HepG2 (cell line): ENCODE data around the gene SECTM1. TPM values are rescaled to one million over a fixed set of nuclear protein-coding genes. Genes with fewer than 3 reads are reported as not detected.

Source experiments
- ARID5B ChIP-seq: IDR thresholded peaks from 2 replicates; pipeline ENCODE4 v1.4.0; 2020; ENCODE audit warnings: mild to moderate bottlenecking, missing genetic modification reagents
- BORCS8-MEF2B ChIP-seq: sonication (generic); formaldehyde crosslinking; IDR thresholded peaks from 2 replicates; pipeline ENCODE4 v1.8.0; 2022; ENCODE audit warnings: mild to moderate bottlenecking, missing genetic modification reagents
- HMGXB3 ChIP-seq: sonication (generic); formaldehyde crosslinking; IDR thresholded peaks from 2 replicates; pipeline ENCODE4 v1.4.0; 2020; ENCODE audit warnings: missing genetic modification reagents, borderline replicate concordance
- HNF4A ChIP-seq: sonication (generic); formaldehyde crosslinking; IDR thresholded peaks from 2 replicates; pipeline ENCODE4 v1.4.0; 2020; ENCODE audit warnings: missing genetic modification reagents
- HOXA3 ChIP-seq: sonication (generic); formaldehyde crosslinking; IDR thresholded peaks from 2 replicates; pipeline ENCODE4 v1.5.0; 2020; ENCODE audit warnings: missing genetic modification reagents
- JUND ChIP-seq: sonication (generic); formaldehyde crosslinking; IDR thresholded peaks from 2 replicates; pipeline ENCODE4 v1.8.0; 2022; ENCODE audit warnings: mild to moderate bottlenecking, missing genetic modification reagents
- SNAI1 ChIP-seq: sonication (generic); formaldehyde crosslinking; IDR thresholded peaks from 2 replicates; pipeline ENCODE4 v1.5.0; 2020; ENCODE audit warnings: mild to moderate bottlenecking, missing genetic modification reagents, borderline replicate concordance
- STAG1 ChIP-seq: sonication (generic); formaldehyde crosslinking; IDR thresholded peaks from 2 replicates; pipeline ENCODE4 v1.4.0; 2020; ENCODE audit warnings: missing genetic modification reagents
- TFE3 ChIP-seq: IDR thresholded peaks from 2 replicates; pipeline ENCODE4 v1.6.1; 2016
- ZEB1 ChIP-seq: IDR thresholded peaks from 2 replicates; pipeline ENCODE4 v1.6.1; 2012; ENCODE audit warnings: mild to moderate bottlenecking, low read depth, inconsistent platforms; ENCODE audit not compliant: insufficient replicate concordance
- ZFX ChIP-seq: sonication (generic); formaldehyde crosslinking; IDR thresholded peaks from 2 replicates; pipeline ENCODE4 v1.4.0; 2020; ENCODE audit warnings: mild to moderate bottlenecking, low read depth, missing genetic modification reagents, moderate library complexity
- ZNF275 ChIP-seq: sonication (generic); formaldehyde crosslinking; IDR thresholded peaks from 2 replicates; pipeline ENCODE4 v1.8.0; 2022; ENCODE audit warnings: missing genetic modification reagents, mild to moderate bottlenecking, inconsistent platforms, borderline replicate concordance
- ZNF468 ChIP-seq: sonication (generic); formaldehyde crosslinking; IDR thresholded peaks from 2 replicates; pipeline ENCODE4 v1.8.0; 2022; ENCODE audit warnings: mild to moderate bottlenecking, moderate library complexity, missing genetic modification reagents
- ZSCAN9 ChIP-seq: IDR thresholded peaks from 2 replicates; pipeline ENCODE4 v1.6.1; 2016; ENCODE audit warnings: borderline replicate concordance
- polyA plus RNA-seq, 8 experiments: library from polyadenylated mRNA; depleted of rRNA in 3 of 8; stranded (reverse) in 7 of 8; unstranded in 1 of 8; fragments of >200 nt; fragmentation: Illumina TruSeq in 4 of 8; extraction: Trizol in 4 of 8; gene quantifications; 2 replicates each; pipeline versions ENCODE4 v1.2.1 to v1.2.3, GENCODE V29; 2011 to 2016; ENCODE audit warnings: low read depth in 4 of 8, missing spikeins in 1 of 8, mixed read lengths in 1 of 8; ENCODE audit not compliant: insufficient read depth in 1 of 8
- total RNA-seq, 5 experiments: library from RNA; depleted of rRNA; stranded (reverse); fragments of >200 nt; fragmentation: Illumina TruSeq; extraction: Trizol; gene quantifications; 2 replicates each; pipeline ENCODE4 v1.2.3, GENCODE V29; 2016; ENCODE audit warnings: low read depth in 1 of 5
- TF ChIP-seq, protein P1 (sequence below): sonication (generic); formaldehyde crosslinking; IDR thresholded peaks from 2 replicates; pipeline ENCODE4 v1.4.0; 2020; ENCODE audit warnings: missing genetic modification reagents

SECTM1 gene
- total and polyA plus RNA-seq, 2 of the 13 experiments (the other 11 are each of a cell fraction or from before 2014, with no cell fraction given): 3.5 to 5.3 TPM

- TF ChIP-seq ARID5B (CRISPR knock-in tag) (peak; percentile 22; the same call in 1 of the 2 replicates), TFE3 (CRISPR knock-in tag) (0 out of 2 replicates have a peak, but pooled peaks have one; percentile 15), ZNF468 (no peak), ZFX (CRISPR knock-in tag) (peak; percentile 32; the same call in 1 of the 2 replicates), HOXA3 (CRISPR knock-in tag) (peak; percentile 35; the same call in 1 of the 2 replicates), ZEB1 (peak; percentile 80), HNF4A (CRISPR knock-in tag) (no peak; the same call in 1 of the 2 replicates), BORCS8-MEF2B (no peak), ZNF275 (no peak), SNAI1 (CRISPR knock-in tag) (no peak), STAG1 (CRISPR knock-in tag) (peak; percentile 4; the same call in 1 of the 2 replicates), HMGXB3 (CRISPR knock-in tag) (peak; percentile 58; the same call in 1 of the 2 replicates), JUND (CRISPR knock-in tag) (no peak), ZSCAN9 (CRISPR knock-in tag) (no peak; the same call in 1 of the 2 replicates)
- TF ChIP-seq, protein P1, sequence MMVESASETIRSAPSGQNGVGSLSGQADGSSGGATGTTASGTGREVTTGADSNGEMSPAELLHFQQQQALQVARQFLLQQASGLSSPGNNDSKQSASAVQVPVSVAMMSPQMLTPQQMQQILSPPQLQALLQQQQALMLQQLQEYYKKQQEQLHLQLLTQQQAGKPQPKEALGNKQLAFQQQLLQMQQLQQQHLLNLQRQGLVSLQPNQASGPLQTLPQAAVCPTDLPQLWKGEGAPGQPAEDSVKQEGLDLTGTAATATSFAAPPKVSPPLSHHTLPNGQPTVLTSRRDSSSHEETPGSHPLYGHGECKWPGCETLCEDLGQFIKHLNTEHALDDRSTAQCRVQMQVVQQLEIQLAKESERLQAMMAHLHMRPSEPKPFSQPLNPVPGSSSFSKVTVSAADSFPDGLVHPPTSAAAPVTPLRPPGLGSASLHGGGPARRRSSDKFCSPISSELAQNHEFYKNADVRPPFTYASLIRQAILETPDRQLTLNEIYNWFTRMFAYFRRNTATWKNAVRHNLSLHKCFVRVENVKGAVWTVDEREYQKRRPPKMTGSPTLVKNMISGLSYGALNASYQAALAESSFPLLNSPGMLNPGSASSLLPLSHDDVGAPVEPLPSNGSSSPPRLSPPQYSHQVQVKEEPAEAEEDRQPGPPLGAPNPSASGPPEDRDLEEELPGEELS (CRISPR knock-in tag): peak; percentile 39; the same call in 1 of the 2 replicates
Observed at GRCh38 chr17:82349287-82349701, 15.7 kb upstream of the SECTM1 start (continued).
